Renal pelvis (tissue), 4 donors: Measurements from ENCODE around the gene PIN1. TPM values are rescaled to one million over a fixed set of nuclear protein-coding genes. Genes with fewer than 3 reads are reported as not detected.
A peak's percentile ranks its signal among the peaks of the same experiment; 100 is the strongest.

ENCODE experiments used
- DNase-seq: peaks from one replicate; pipeline ENCODE4 v3.0.0-alpha.2; 2013
- polyA plus RNA-seq, 3 donors: library from polyadenylated mRNA; unstranded; fragments of 120-200 nt; gene quantifications; one replicate each; pipeline ENCODE4 v1.2.1, GENCODE V29; 2013; ENCODE audit not compliant: insufficient read length in 3 of 3

The PIN1 gene
- polyA plus RNA-seq, 3 donors = 65.8 to 77.5 (median 76.9) TPM

GRCh38 chr19:9878511-9879196, 43.5 kb downstream of the PIN1 start:
- DNase-seq = no peak

- DNase-seq = no peak
These were observed 46.6 kb downstream of the PIN1 start for GRCh38 chr19:9881720-9882119.

- DNase-seq = peak; percentile 34
These were observed 48.2 kb downstream of the PIN1 start for GRCh38 chr19:9883231-9883758.

GRCh38 chr19:9883764-9884163, 48.6 kb downstream of the PIN1 start:
- no peak for DNase-seq

- no peak for DNase-seq
These were observed 50.0 kb downstream of the PIN1 start for GRCh38 chr19:9885077-9885552.

GRCh38 chr19:9891609-9892373, 56.7 kb downstream of the PIN1 start:
- DNase-seq = no peak

Other genes starting within 250 kb of the PIN1 start
- 10 to 100 TPM; 43.7 to 58.9 (median 57.6) TPM for gene ZNF561, start 214.1 kb upstream of the PIN1 start, polyA plus RNA-seq
- 10 to 100 TPM; 19.9 to 27.2 (median 26.4) TPM for gene ZNF562, start 160.2 kb upstream of the PIN1 start, polyA plus RNA-seq
- gene ZNF846, start 66.6 kb upstream of the PIN1 start, polyA plus RNA-seq = 10 to 100 TPM; 16.8 to 40.0 (median 31.2) TPM
- gene FBXL12, start 16.2 kb upstream of the PIN1 start, polyA plus RNA-seq = 10 to 100 TPM; 29.8 to 38.6 (median 33.9) TPM
- 100 to 1,000 TPM; 275 to 319 (median 294) TPM for gene UBL5, start 7.4 kb upstream of the PIN1 start, polyA plus RNA-seq
- gene OLFM2, start 101.2 kb downstream of the PIN1 start, polyA plus RNA-seq = 10 to 100 TPM; 23.7 to 28.2 (median 28.2) TPM
- 1 to 10 TPM in 2 of 3 donors, under 1 TPM in 1; 0.99 to 1.4 (median 1.1) TPM for gene COL5A3, start 175.2 kb downstream of the PIN1 start, polyA plus RNA-seq
- gene RDH8, start 178.2 kb downstream of the PIN1 start, polyA plus RNA-seq = not detected